HepG2 (cell line): ENCODE measurements around the gene PDE4D. TPM values are rescaled to one million over a fixed set of nuclear protein-coding genes. Genes with fewer than 3 reads are reported as not detected.

Source experiments
- ATAC-seq: fragments of 200-7000 bp; cut with Tn5 transposase; 3 replicates; pipeline ENCODE4 v1.9.1; 2020; ENCODE audit warnings: mild to moderate bottlenecking, moderate library complexity
- BruUV-seq: library from RNA; stranded (reverse); fragments of 400-500 nt; replicated peaks from 2 replicates; lab custom pipeline; 2021; lab: Mats Ljungman, UMichigan
- CTCF ChIA-PET: fragments of 300-600 bp; formaldehyde crosslinking; extraction: SDS; loops from one replicate; lab custom pipeline; 2021; ENCODE audit warnings: low total read pairs, inconsistent platforms, low intra/inter-chr PET ratio; lab: Yijun Ruan, JAX
- POLR2A ChIA-PET: fragments of 350-600 bp; sonication (Branson Sonifier 250); formaldehyde crosslinking; loops from one replicate; lab custom pipeline; 2020; ENCODE audit warnings: antibody characterized with exemption, inconsistent platforms; lab: Yijun Ruan, JAX
- DNase-seq: peaks from one replicate; pipeline ENCODE4 v3.0.0-alpha.2; 2015; ENCODE audit warnings: low spot score
- FAIRE-seq: peaks from 3 replicates; lab custom pipeline; 2011; peaks lifted over from hg19 to GRCh38; lab: Jason Lieb, UNC
- H2AFZ ChIP-seq: one replicate; pipeline ENCODE4 v1.6.1; 2011; ENCODE audit warnings: low read length, inconsistent platforms
- H3K27ac ChIP-seq: fragments of 300-600 bp; 3 replicates; pipeline ENCODE4 v1.8.0; 2011; ENCODE audit warnings: mixed run types, mild to moderate bottlenecking, mixed read lengths, low read length, inconsistent platforms; ENCODE audit not compliant: insufficient read depth; ENCODE audit errors: extremely low read length
- H3K27me3 ChIP-seq, 2 experiments: fragments of 200-600 bp in 1 of 2; 2 replicates in 1 of 2; 3 replicates in 1 of 2; pipeline versions ENCODE4 v1.6.0 to v1.8.0; 2011; ENCODE audit warnings: low read length in 2 of 2, mild to moderate bottlenecking in 2 of 2, moderate library complexity in 2 of 2, inconsistent platforms in 1 of 2; ENCODE audit not compliant: insufficient read depth in 2 of 2, control insufficient read depth in 1 of 2
- H3K36me3 ChIP-seq, 2 experiments: fragments of 200-600 bp in 1 of 2; replicated peaks in 1 of 2; 2 replicates in 1 of 2; 3 replicates in 1 of 2; pipeline versions ENCODE4 v1.5.1 to v1.8.0; 2011; ENCODE audit warnings: low read length in 2 of 2, inconsistent platforms in 1 of 2; ENCODE audit not compliant: insufficient read depth in 2 of 2, control insufficient read depth in 1 of 2
- H3K4me1 ChIP-seq: 2 replicates; pipeline ENCODE4 v1.5.1; 2012; ENCODE audit warnings: low read length, inconsistent platforms; ENCODE audit not compliant: insufficient read depth
- H3K4me2 ChIP-seq: 2 replicates; pipeline ENCODE4 v1.6.0; 2011; ENCODE audit warnings: low read depth, low read length, inconsistent platforms
- H3K4me3 ChIP-seq, 3 experiments: fragments of 200-600 bp in 1 of 3; sonication (generic), shearing (Covaris generic) in 1 of 3; replicated peaks in 1 of 3; 2 replicates each; pipeline ENCODE4 v1.5.1; 2011 to 2016; ENCODE audit warnings: low read length in 3 of 3, inconsistent platforms in 2 of 3, low read depth in 2 of 3, mild to moderate bottlenecking in 2 of 3, control low read depth in 1 of 3, mixed read lengths in 1 of 3; ENCODE audit not compliant: insufficient read depth in 1 of 3
- H3K79me2 ChIP-seq: one replicate; pipeline ENCODE4 v1.6.1; 2011; ENCODE audit warnings: low read length, inconsistent platforms; ENCODE audit not compliant: insufficient read depth
- H3K9ac ChIP-seq: 2 replicates; pipeline ENCODE4 v1.6.0; 2011; ENCODE audit warnings: mild to moderate bottlenecking, low read depth, low read length, inconsistent platforms; ENCODE audit not compliant: insufficient read depth
- H3K9me3 ChIP-seq: 2 replicates; pipeline ENCODE4 v1.5.1; 2012; ENCODE audit warnings: mild to moderate bottlenecking, low read length
- H4K20me1 ChIP-seq: 2 replicates; pipeline ENCODE4 v1.6.0; 2011; ENCODE audit warnings: inconsistent platforms, mild to moderate bottlenecking, low read length, moderate library complexity; ENCODE audit not compliant: insufficient read depth
- ADNP ChIP-seq: sonication (generic); formaldehyde crosslinking; IDR thresholded peaks from 2 replicates; pipeline ENCODE4 v1.4.0; 2020; ENCODE audit warnings: missing genetic modification reagents
- CEBPZ ChIP-seq: IDR thresholded peaks from 2 replicates; pipeline ENCODE4 v1.6.1; 2012; ENCODE audit warnings: low read length, improper control_type of control experiment
- ELF3 ChIP-seq: IDR thresholded peaks from 2 replicates; pipeline ENCODE4 v1.6.1; 2016; ENCODE audit warnings: missing genetic modification reagents, missing compliant biosample characterization
- FOXA1 ChIP-seq, 2 experiments: fragments of 450-650 bp in 1 of 2; sonication (generic) in 1 of 2; formaldehyde crosslinking in 1 of 2; IDR thresholded peaks; 2 replicates each; pipeline versions ENCODE4 v1.4.0 to v1.6.1; 2016 to 2020; ENCODE audit warnings: missing genetic modification reagents in 1 of 2
- MYNN ChIP-seq: sonication (generic); formaldehyde crosslinking; IDR thresholded peaks from 2 replicates; pipeline ENCODE4 v1.4.0; 2020; ENCODE audit warnings: mild to moderate bottlenecking, low read depth, missing genetic modification reagents
- PAX8 ChIP-seq: sonication (generic); formaldehyde crosslinking; IDR thresholded peaks from 2 replicates; pipeline ENCODE4 v1.8.0; 2022; ENCODE audit warnings: mild to moderate bottlenecking, missing genetic modification reagents, borderline replicate concordance
- ZNF512B ChIP-seq: sonication (generic); formaldehyde crosslinking; IDR thresholded peaks from 2 replicates; pipeline ENCODE4 v1.5.1; 2020; ENCODE audit warnings: missing genetic modification reagents, mild to moderate bottlenecking, borderline replicate concordance
- ZNF614 ChIP-seq: IDR thresholded peaks from 2 replicates; pipeline ENCODE4 v1.6.1; 2018; ENCODE audit warnings: missing biosample characterization, missing genetic modification reagents, inconsistent platforms, borderline replicate concordance
- ZNF619 ChIP-seq: sonication (generic); formaldehyde crosslinking; IDR thresholded peaks from 2 replicates; pipeline ENCODE4 v1.4.0; 2020; ENCODE audit warnings: mild to moderate bottlenecking, missing genetic modification reagents
- in situ Hi-C: cut with HindIII; loops from 2 replicates; pipeline ENCODE4 v1.10.0; 2017; ENCODE audit warnings: low pct_unique_long_range_greater_than_20kb; ENCODE audit not compliant: extremely low pct_ligation_motif_present
- intact Hi-C: fragments of 100-400 bp; cut with micrococcal nuclease; formaldehyde crosslinking; loops from one replicate; pipeline ENCODE4 v1.10.0; 2022; ENCODE audit not compliant: unreplicated experiment
- polyA plus RNA-seq, 8 experiments: library from polyadenylated mRNA; depleted of rRNA in 3 of 8; stranded (reverse) in 7 of 8; unstranded in 1 of 8; fragments of >200 nt; fragmentation: Illumina TruSeq in 4 of 8; extraction: Trizol in 4 of 8; gene quantifications; 2 replicates each; pipeline versions ENCODE4 v1.2.1 to v1.2.3, GENCODE V29; 2011 to 2016; ENCODE audit warnings: low read depth in 4 of 8, missing spikeins in 1 of 8, mixed read lengths in 1 of 8; ENCODE audit not compliant: insufficient read depth in 1 of 8
- total RNA-seq, 5 experiments: library from RNA; depleted of rRNA; stranded (reverse); fragments of >200 nt; fragmentation: Illumina TruSeq; extraction: Trizol; gene quantifications; 2 replicates each; pipeline ENCODE4 v1.2.3, GENCODE V29; 2016; ENCODE audit warnings: low read depth in 1 of 5
- TF ChIP-seq, protein P1 (sequence below): sonication (generic); formaldehyde crosslinking; IDR thresholded peaks from 2 replicates; pipeline ENCODE4 v1.8.0; 2022; ENCODE audit warnings: mild to moderate bottlenecking, missing genetic modification reagents

PDE4D gene
- total and polyA plus RNA-seq, 2 of the 13 experiments (the other 11 are each of a cell fraction or from before 2014, with no cell fraction given) = 7.0 to 12.2 TPM

DNA sequence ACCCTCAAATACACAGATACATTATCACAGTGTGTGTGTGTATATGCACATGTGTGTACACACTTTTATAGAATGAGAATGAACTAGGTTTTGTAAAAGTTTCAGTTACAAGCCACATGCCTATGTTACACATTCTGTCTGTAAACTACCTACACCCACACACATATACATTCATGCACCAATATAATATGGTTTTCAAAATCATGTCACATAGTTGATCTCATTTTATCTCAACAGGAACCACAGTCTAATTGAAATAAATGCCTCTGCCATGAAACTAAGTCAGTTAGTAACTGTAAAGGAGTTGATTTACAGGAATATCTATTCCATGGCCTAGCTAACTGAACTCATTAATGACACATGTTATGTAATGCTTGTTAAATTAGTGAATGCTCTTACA lies 646.6 kb downstream of the PDE4D start:
- ChIA-PET POLR2A (no interaction called here), CTCF (no interaction called here)
- H3K9me3 ChIP-seq = no peaks in the 10 kb centered on the region
- H3K27me3 ChIP-seq = no peaks in the 10 kb centered on the region
- in situ Hi-C loops = no loop called here
- no peaks in the 10 kb centered on the region for H4K20me1 ChIP-seq
- BruUV-seq = no TSS peak
- no peak overlapping the region for H2AFZ ChIP-seq
- no peaks in the 10 kb centered on the region for H3K36me3 ChIP-seq
- no peak for FAIRE-seq
- ATAC-seq = no peak
- H3K27ac ChIP-seq = no peak overlapping the region
- H3K4me3 ChIP-seq = no peak overlapping the region
- intact Hi-C loops = no loop called here
- TF ChIP-seq MYNN (CRISPR knock-in tag) (no peak), ADNP (CRISPR knock-in tag) (no peak), FOXA1 (IDR thresholded peaks at IDR 0.05) (no peak), FOXA1 (CRISPR knock-in tag; IDR thresholded peaks at IDR 0.05) (no peak), ELF3 (CRISPR knock-in tag) (no peak), PAX8 (CRISPR knock-in tag) (no peak), ZNF512B (CRISPR knock-in tag) (no peak), ZNF614 (CRISPR knock-in tag) (no peak), ZNF619 (no peak), CEBPZ (no peak)
- TF ChIP-seq, protein P1, sequence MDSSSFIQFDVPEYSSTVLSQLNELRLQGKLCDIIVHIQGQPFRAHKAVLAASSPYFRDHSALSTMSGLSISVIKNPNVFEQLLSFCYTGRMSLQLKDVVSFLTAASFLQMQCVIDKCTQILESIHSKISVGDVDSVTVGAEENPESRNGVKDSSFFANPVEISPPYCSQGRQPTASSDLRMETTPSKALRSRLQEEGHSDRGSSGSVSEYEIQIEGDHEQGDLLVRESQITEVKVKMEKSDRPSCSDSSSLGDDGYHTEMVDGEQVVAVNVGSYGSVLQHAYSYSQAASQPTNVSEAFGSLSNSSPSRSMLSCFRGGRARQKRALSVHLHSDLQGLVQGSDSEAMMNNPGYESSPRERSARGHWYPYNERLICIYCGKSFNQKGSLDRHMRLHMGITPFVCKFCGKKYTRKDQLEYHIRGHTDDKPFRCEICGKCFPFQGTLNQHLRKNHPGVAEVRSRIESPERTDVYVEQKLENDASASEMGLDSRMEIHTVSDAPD (CRISPR knock-in tag) = no peak
- no peak overlapping the region for H3K4me2 ChIP-seq
- no peaks in the 10 kb centered on the region for H3K4me1 ChIP-seq
- DNase-seq = no peak
- no peaks in the 10 kb centered on the region for H3K79me2 ChIP-seq
- no peak overlapping the region for H3K9ac ChIP-seq
